Activated CD8-positive, alpha-beta memory T cell treated with anti-CD3 and anti-CD28 coated beads, Interleukin-2, amount 10 ng/mL, durations not matched to agents 7 days and 5 days (primary cell): Measurements from ENCODE around the gene SLC8A2. TPM values are rescaled to one million over a fixed set of nuclear protein-coding genes. Genes with fewer than 3 reads are reported as not detected.

Experiments
- ATAC-seq: fragments of 150-1000 bp; cut with Tn5 transposase; one replicate; pipeline ENCODE4 v1.10.0; 2021; ENCODE audit warnings: moderate library complexity
- CTCF ChIA-PET: fragments of 350-600 bp; sonication (Branson Sonifier 250); formaldehyde crosslinking; loops from one replicate; lab custom pipeline; 2021; ENCODE audit warnings: antibody characterized with exemption; lab: Charles Lee
- DNase-seq: peaks from one replicate; pipeline ENCODE4 v3.0.0-alpha.2; 2020
- H3K27ac Mint-ChIP-seq: one replicate; pipeline ENCODE4 v1.8.0; 2021; ENCODE audit warnings: mild to moderate bottlenecking, mixed read lengths
- H3K27me3 Mint-ChIP-seq: one replicate; pipeline ENCODE4 v1.8.0; 2021; ENCODE audit warnings: mixed read lengths
- H3K36me3 Mint-ChIP-seq: one replicate; pipeline ENCODE4 v1.8.0; 2021; ENCODE audit warnings: mild to moderate bottlenecking, mixed read lengths
- H3K4me1 Mint-ChIP-seq: one replicate; pipeline ENCODE4 v1.8.0; 2021; ENCODE audit warnings: mixed read lengths
- H3K4me3 Mint-ChIP-seq: one replicate; pipeline ENCODE4 v1.8.0; 2021; ENCODE audit warnings: mild to moderate bottlenecking, moderate library complexity, mixed read lengths
- H3K9me3 Mint-ChIP-seq: one replicate; pipeline ENCODE4 v1.8.0; 2022; ENCODE audit warnings: low read depth, mixed read lengths
- total RNA-seq, 2 experiments: library from RNA; stranded (reverse); gene quantifications; one replicate each; pipeline ENCODE4 v1.2.3, GENCODE V29; 2021

SLC8A2 gene
- total RNA-seq, 2 experiments from 2014 or later: 0.14 to 0.32 TPM

GRCh38 chr19:47476438-47476972 is 4.8 kb upstream of the SLC8A2 start:
- CTCF ChIA-PET: no interaction called here
- ATAC-seq (no peak), DNase-seq (no peak)
- peaks cover 2% of the 10 kb centered on the region for H3K4me1 Mint-ChIP-seq
- no peak overlapping the region for H3K4me3 Mint-ChIP-seq
- peaks cover 5% of the 10 kb centered on the region for H3K27me3 Mint-ChIP-seq
- no peaks in the 10 kb centered on the region for H3K36me3 Mint-ChIP-seq
- H3K9me3 Mint-ChIP-seq: no peaks in the 10 kb centered on the region
- no peak overlapping the region for H3K27ac Mint-ChIP-seq

DNA sequence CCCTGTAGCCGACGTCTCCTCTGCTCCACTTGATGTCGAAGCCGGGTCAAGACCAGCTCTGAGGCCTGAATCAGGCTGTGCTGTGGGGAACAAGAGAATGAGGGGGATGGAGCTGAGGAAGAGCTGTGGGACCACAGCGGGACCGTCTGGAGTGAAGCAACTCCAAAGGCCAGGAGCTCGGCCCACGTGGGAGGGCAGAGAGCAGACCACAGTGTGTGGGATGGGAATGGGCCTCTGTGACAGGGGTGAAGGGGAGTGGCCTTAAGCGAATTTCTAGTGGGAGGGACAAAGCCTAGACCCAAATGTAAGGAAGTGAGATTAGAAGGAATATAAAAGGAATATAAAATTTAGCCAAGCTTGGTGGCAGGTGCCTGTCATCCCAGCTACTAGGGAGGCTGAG is 3.8 kb upstream of the SLC8A2 start:
- Mint-ChIP-seq H3K4me1 (peaks cover 6% of the 10 kb centered on the region), H3K27me3 (peaks cover 13% of the 10 kb centered on the region), H3K36me3 (no peaks in the 10 kb centered on the region), H3K4me3 (no peak overlapping the region), H3K27ac (no peak overlapping the region), H3K9me3 (no peaks in the 10 kb centered on the region)
- CTCF ChIA-PET: no interaction called here
- ATAC-seq (no peak), DNase-seq (no peak)

DNA sequence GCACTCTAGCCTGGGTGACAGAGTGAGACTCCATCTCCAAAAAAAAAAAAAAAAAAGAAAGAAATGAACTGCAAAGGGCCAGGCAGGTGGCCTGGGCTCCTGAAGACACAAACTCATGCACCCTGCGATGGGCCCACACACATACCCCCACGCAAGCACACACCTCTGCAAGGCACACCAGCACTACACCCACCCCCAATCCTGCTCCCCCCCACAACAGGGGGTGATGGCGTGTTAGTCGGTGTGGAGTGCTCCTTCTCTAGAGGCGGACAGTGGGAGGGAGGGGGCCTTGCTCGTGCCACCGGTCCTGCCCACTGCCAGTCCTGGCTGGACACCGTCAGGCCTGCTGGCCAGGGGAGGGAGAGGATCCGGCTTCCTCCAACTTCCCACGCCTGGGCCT is 1.6 kb upstream of the SLC8A2 start:
- CTCF ChIA-PET: interaction anchor here (0.7 to 1.6 kb wide), 3 partner anchors 9 to 120 kb away, joined by 3 read pairs; partner anchors contain the start of gene KPTN
- H3K27me3 Mint-ChIP-seq: peaks cover 34% of the 10 kb centered on the region
- DNase-seq (no peak), ATAC-seq (no peak)
- no peak overlapping the region for H3K27ac Mint-ChIP-seq
- peaks cover 6% of the 10 kb centered on the region for H3K4me1 Mint-ChIP-seq
- H3K36me3 Mint-ChIP-seq: no peaks in the 10 kb centered on the region
- H3K9me3 Mint-ChIP-seq: no peaks in the 10 kb centered on the region
- H3K4me3 Mint-ChIP-seq: no peak overlapping the region

- peaks cover 6% of the 10 kb centered on the region for H3K4me1 Mint-ChIP-seq
- peaks cover 41% of the 10 kb centered on the region for H3K27me3 Mint-ChIP-seq
- no peaks in the 10 kb centered on the region for H3K36me3 Mint-ChIP-seq
- H3K9me3 Mint-ChIP-seq: no peaks in the 10 kb centered on the region
- CTCF ChIA-PET: interaction anchor here (0.6 kb wide), 1 partner anchor 13 kb away, joined by 3 read pairs; the partner anchor contains the start of gene KPTN
- DNase-seq (no peak), ATAC-seq (no peak)
- H3K27ac Mint-ChIP-seq: no peak overlapping the region
- H3K4me3 Mint-ChIP-seq: no peak overlapping the region
Observed at GRCh38 chr19:47471381-47471732, 336 bp downstream of the SLC8A2 start.

GRCh38 chr19:47470447-47471195 is 1.1 kb downstream of the SLC8A2 start:
- Mint-ChIP-seq H3K36me3 (no peaks in the 10 kb centered on the region), H3K4me1 (peaks cover 6% of the 10 kb centered on the region), H3K4me3 (no peak overlapping the region), H3K9me3 (no peaks in the 10 kb centered on the region), H3K27ac (no peak overlapping the region), H3K27me3 (peaks cover 44% of the 10 kb centered on the region)
- CTCF ChIA-PET: interaction anchor here (0.6 kb wide), 1 partner anchor 56 kb away, joined by 4 read pairs; no protein-coding TSS in a partner anchor
- ATAC-seq (no peak), DNase-seq (no peak)

- Mint-ChIP-seq H3K36me3 (no peaks in the 10 kb centered on the region), H3K27me3 (peaks cover 49% of the 10 kb centered on the region), H3K27ac (no peak overlapping the region), H3K4me1 (peaks cover 6% of the 10 kb centered on the region), H3K9me3 (no peaks in the 10 kb centered on the region), H3K4me3 (no peak overlapping the region)
- ATAC-seq (no peak), DNase-seq (no peak)
- CTCF ChIA-PET: no interaction called here
Observed at GRCh38 chr19:47469719-47470118, 2.0 kb downstream of the SLC8A2 start.

GRCh38 chr19:47469363-47469700 is 2.4 kb downstream of the SLC8A2 start:
- H3K9me3 Mint-ChIP-seq: no peaks in the 10 kb centered on the region
- H3K27me3 Mint-ChIP-seq: peaks cover 51% of the 10 kb centered on the region
- peaks cover 6% of the 10 kb centered on the region for H3K4me1 Mint-ChIP-seq
- CTCF ChIA-PET: no interaction called here
- H3K4me3 Mint-ChIP-seq: no peak overlapping the region
- no peaks in the 10 kb centered on the region for H3K36me3 Mint-ChIP-seq
- no peak overlapping the region for H3K27ac Mint-ChIP-seq
- no peak for DNase-seq
- no peak for ATAC-seq

DNA sequence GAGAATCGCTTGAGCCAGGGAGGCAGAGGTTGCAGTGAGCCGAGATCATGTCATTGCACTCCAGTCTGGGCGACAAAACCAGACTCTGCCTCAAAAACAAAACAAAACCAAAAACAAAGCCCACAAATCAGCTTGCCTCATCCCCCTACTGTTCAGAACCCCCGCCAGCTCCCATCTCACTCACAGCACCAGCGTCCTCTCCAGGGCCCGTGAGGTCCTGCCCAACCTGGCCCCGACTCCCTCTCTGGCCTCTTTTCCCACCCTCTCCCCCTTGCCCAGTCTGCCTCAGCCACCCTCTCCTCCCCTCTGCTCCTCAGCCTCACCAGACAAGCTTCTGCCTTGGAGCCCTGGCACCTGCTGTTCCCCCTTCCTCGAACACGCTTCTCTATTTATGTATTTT is 3.8 kb downstream of the SLC8A2 start:
- Mint-ChIP-seq H3K27me3 (peaks cover 53% of the 10 kb centered on the region), H3K27ac (no peak overlapping the region), H3K4me3 (no peak overlapping the region), H3K36me3 (no peaks in the 10 kb centered on the region), H3K4me1 (peaks cover 6% of the 10 kb centered on the region), H3K9me3 (no peaks in the 10 kb centered on the region)
- ATAC-seq (no peak), DNase-seq (no peak)
- CTCF ChIA-PET: interaction anchor here (1.5 kb wide), 1 partner anchor 245 kb away, joined by 4 read pairs; no protein-coding TSS in a partner anchor

DNA sequence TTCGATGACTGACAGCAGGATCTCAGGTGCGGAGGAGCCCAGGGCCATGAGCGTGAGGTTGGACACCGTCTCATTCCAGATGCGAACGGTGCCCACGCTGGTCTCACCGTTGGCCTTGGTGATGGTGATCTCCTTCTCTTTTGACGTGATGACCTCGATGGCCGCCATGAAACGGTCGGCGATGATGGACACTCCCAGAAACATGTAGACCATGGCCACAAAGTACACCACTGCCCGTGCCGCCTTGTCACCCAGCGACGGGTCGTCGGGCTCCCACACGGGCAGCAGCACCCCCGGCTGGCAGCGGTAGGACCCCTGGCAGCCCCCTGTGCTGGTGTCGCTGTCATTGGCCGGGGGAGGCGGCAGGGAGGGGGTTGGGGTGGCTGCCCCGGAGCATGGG is 5.7 kb downstream of the SLC8A2 start:
- Mint-ChIP-seq H3K36me3 (no peaks in the 10 kb centered on the region), H3K27me3 (peaks cover 51% of the 10 kb centered on the region), H3K9me3 (no peaks in the 10 kb centered on the region), H3K27ac (no peak overlapping the region), H3K4me3 (no peak overlapping the region), H3K4me1 (peaks cover under 1% of the 10 kb centered on the region)
- ATAC-seq: no peak
- CTCF ChIA-PET: no interaction called here
- no peak for DNase-seq

DNA sequence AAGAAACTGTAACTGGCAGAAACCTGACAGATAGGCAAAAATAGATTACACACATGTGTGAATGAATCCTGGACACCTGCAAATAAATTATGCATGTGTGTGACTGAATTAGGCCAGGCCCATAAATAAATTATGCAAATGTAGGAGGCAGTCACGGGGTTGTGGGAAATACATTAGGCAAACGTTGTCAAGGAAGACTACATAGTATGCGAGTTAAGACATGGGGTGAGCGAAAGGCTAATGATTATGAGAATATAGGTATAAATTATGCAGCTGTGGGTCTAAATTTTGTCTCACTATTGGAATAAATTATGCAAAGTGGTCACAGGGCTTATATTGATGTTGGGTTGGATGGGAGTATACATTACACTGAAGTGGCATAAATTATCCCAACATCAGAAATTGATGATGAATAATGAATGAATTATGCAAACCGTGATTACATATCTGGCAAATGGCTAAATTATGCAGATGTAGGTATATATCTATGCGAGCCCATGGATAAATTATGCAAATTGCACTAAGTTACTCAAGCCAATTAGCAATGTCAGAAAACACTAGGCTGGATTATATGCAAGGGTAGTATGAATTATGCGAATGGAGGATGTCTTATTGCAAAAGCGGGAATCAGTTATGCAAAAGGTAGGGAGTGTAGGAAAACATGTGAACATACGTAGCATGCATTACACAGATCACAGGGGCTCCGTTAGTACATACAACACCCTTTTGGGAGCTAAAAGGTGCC is 6.8 kb downstream of the SLC8A2 start:
- ATAC-seq: no peak
- H3K4me1 Mint-ChIP-seq: no peaks in the 10 kb centered on the region
- H3K27me3 Mint-ChIP-seq: peaks cover 44% of the 10 kb centered on the region
- no peak for DNase-seq
- no peaks in the 10 kb centered on the region for H3K36me3 Mint-ChIP-seq
- H3K9me3 Mint-ChIP-seq: no peaks in the 10 kb centered on the region
- H3K4me3 Mint-ChIP-seq: no peak overlapping the region
- no peak overlapping the region for H3K27ac Mint-ChIP-seq
- CTCF ChIA-PET: interaction anchor here (1.0 to 2.6 kb wide), 3 partner anchors 28 to 234 kb away, joined by 3 to 7 read pairs (median 3); partner anchors contain the start of gene DHX34

DNA sequence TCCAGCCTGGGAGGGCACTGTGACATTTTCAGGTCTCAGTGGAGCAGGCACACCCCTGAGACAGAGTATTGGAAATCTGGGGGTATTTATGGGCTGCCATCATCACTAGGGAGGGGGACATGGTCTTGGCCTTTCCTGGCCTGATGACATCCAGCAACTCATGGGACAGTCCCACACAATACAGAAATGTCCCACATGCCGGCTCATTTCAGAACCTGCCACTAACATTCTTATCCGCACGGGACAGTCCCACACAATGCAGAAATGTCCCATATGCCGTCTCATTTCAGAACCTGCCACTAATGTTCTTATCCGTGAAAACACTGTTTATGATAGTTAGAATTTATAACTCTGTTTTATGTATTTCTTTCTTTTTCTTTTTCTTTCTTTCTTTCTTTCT is 9.8 kb downstream of the SLC8A2 start:
- ATAC-seq: no peak
- Mint-ChIP-seq H3K4me3 (no peak overlapping the region), H3K27me3 (peaks cover 23% of the 10 kb centered on the region), H3K9me3 (no peaks in the 10 kb centered on the region), H3K36me3 (no peaks in the 10 kb centered on the region), H3K27ac (no peak overlapping the region), H3K4me1 (peaks cover 2% of the 10 kb centered on the region)
- CTCF ChIA-PET: interaction anchor here (2.6 kb wide), 1 partner anchor 237 kb away, joined by 7 read pairs; no protein-coding TSS in a partner anchor
- DNase-seq: no peak

- no peaks in the 10 kb centered on the region for H3K36me3 Mint-ChIP-seq
- ATAC-seq (no peak), DNase-seq (no peak)
- H3K4me3 Mint-ChIP-seq: no peak overlapping the region
- no peak overlapping the region for H3K27ac Mint-ChIP-seq
- H3K4me1 Mint-ChIP-seq: peaks cover 2% of the 10 kb centered on the region
- CTCF ChIA-PET: no interaction called here
- no peaks in the 10 kb centered on the region for H3K9me3 Mint-ChIP-seq
- H3K27me3 Mint-ChIP-seq: peaks cover 34% of the 10 kb centered on the region
Observed at GRCh38 chr19:47459477-47459876, 12.2 kb downstream of the SLC8A2 start.

DNA sequence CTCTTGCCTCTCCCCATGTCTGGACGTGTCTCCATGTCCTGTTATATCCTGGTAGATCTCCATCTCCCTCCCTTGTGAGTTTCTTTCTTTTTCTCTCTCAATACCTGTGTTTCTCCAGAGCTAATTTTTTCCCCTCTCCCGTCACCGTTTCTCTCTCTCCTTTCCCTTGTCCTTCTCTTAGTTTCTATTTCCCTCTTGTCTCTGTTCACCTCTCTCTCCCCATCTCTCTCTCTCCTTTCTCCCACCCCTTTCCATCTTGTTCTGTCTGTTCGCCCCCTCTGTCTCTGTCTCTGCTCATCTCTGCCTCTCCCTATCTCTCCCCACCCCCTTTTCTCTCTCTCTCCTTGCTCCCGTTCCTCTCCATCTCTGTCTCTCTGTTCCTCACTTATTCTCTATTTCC is 13.0 kb downstream of the SLC8A2 start:
- ATAC-seq (no peak), DNase-seq (no peak)
- no peaks in the 10 kb centered on the region for H3K9me3 Mint-ChIP-seq
- CTCF ChIA-PET: no interaction called here
- H3K4me1 Mint-ChIP-seq: peaks cover 2% of the 10 kb centered on the region
- peaks cover 36% of the 10 kb centered on the region for H3K27me3 Mint-ChIP-seq
- no peak overlapping the region for H3K4me3 Mint-ChIP-seq
- H3K27ac Mint-ChIP-seq: no peak overlapping the region
- H3K36me3 Mint-ChIP-seq: no peaks in the 10 kb centered on the region
